Measurements from ENCODE around the gene ARFIP2.
"Not testable (repeated sequence)": the region's sequence is repeated elsewhere in the genome, so short reads cannot be mapped to it uniquely, and the experiment has no call there.

ARFIP2 gene
- total RNA-seq = 44.0 to 62.5 (median 57.1) reads per million in 3 experiments

- peak; percentile 93 for DNase-seq
These were observed at the start of gene ARFIP2, which contains the start of gene TIMM10B for GRCh38 chr11:6481012-6481923. TSS of gene ARFIP2 (minus strand) at chr11:6481331. CDS start at chr11:6480421, 910 bp downstream. TSS of gene TIMM10B (plus strand) at chr11:6481501. CDS start at chr11:6481517, 16 bp downstream.

GRCh38 chr11:6530848-6531247 lies 49.7 kb upstream of the ARFIP2 start:
- DNase-seq = no peak

GRCh38 chr11:6529266-6529665 lies 48.1 kb upstream of the ARFIP2 start:
- no peak for DNase-seq

- DNase-seq = no peak
These were observed 45.4 kb upstream of the ARFIP2 start for GRCh38 chr11:6526411-6527135.

- DNase-seq = no peak
These were observed 42.1 kb upstream of the ARFIP2 start for GRCh38 chr11:6523253-6523652.

GRCh38 chr11:6521946-6522345 lies 40.8 kb upstream of the ARFIP2 start:
- not testable (repeated sequence) for DNase-seq

GRCh38 chr11:6520265-6520664 lies 39.1 kb upstream of the ARFIP2 start:
- DNase-seq = no peak

- DNase-seq = no peak
These were observed 35.7 kb upstream of the ARFIP2 start for GRCh38 chr11:6516865-6517264.

- DNase-seq = peak; percentile 16
These were observed 24.6 kb upstream of the ARFIP2 start for GRCh38 chr11:6505577-6506240.

GRCh38 chr11:6504166-6504565 lies 23.0 kb upstream of the ARFIP2 start:
- no peak for DNase-seq

- DNase-seq = no peak
These were observed 21.3 kb upstream of the ARFIP2 start for GRCh38 chr11:6502382-6502781.

GRCh38 chr11:6498544-6498943 lies 17.4 kb upstream of the ARFIP2 start:
- no peak for DNase-seq

GRCh38 chr11:6498121-6498520 lies 17.0 kb upstream of the ARFIP2 start:
- no peak for DNase-seq

GRCh38 chr11:6497069-6497839 lies 16.1 kb upstream of the ARFIP2 start, which contains the start of gene DNHD1:
TSS of gene DNHD1 (plus strand) at chr11:6497280. CDS start at chr11:6498216, 936 bp downstream.
- no peak for DNase-seq

- DNase-seq = no peak
These were observed 8.2 kb upstream of the ARFIP2 start for GRCh38 chr11:6489306-6489705.

- DNase-seq = no peak
These were observed 7.7 kb upstream of the ARFIP2 start for GRCh38 chr11:6488821-6489220.

GRCh38 chr11:6488342-6488741 lies 7.2 kb upstream of the ARFIP2 start:
- no peak for DNase-seq

- DNase-seq = no peak
These were observed 5.8 kb upstream of the ARFIP2 start for GRCh38 chr11:6486938-6487337.

GRCh38 chr11:6486256-6486655 lies 5.1 kb upstream of the ARFIP2 start:
- DNase-seq = no peak

GRCh38 chr11:6485661-6486060 lies 4.5 kb upstream of the ARFIP2 start:
- no peak for DNase-seq

GRCh38 chr11:6483015-6483414 lies 1.9 kb upstream of the ARFIP2 start:
- no peak for DNase-seq

GRCh38 chr11:6482441-6482840 lies 1.3 kb upstream of the ARFIP2 start:
- DNase-seq = no peak
